Measurements from ENCODE around the gene USP32. TPM values are rescaled to one million over a fixed set of nuclear protein-coding genes. Genes with fewer than 3 reads are reported as not detected.

The USP32 gene
- polyA plus RNA-seq, 1 donor (not counting 4 experiments of a cell fraction or from before 2014, with no cell fraction given), result 37.6 TPM

GRCh38 chr17:60155815-60156214, 236.1 kb downstream of the USP32 start:
- peaks cover 4% of the 10 kb centered on the region for H3K4me1 ChIP-seq (ENCODE audit: control insufficient read depth, extremely low read depth, insufficient read depth, low read length)
- dilution Hi-C loops (cut with MboI; ENCODE audit: extremely low pct_ligation_motif_present, low sequenced_read_pairs), result no loop called here
- H3K36me3 ChIP-seq (ENCODE audit: control insufficient read depth in 2 of 2, extremely low read depth in 1 of 2, insufficient read depth in 2 of 2, low read length in 2 of 2), result no peaks in the 10 kb centered on the region
- no peak overlapping the region for H2AFZ ChIP-seq (ENCODE audit: control insufficient read depth, low read length)
- H4K20me1 ChIP-seq (ENCODE audit: control insufficient read depth, extremely low read depth, insufficient read depth, low read length), result no peaks in the 10 kb centered on the region
- no peaks in the 10 kb centered on the region for H3K79me2 ChIP-seq (ENCODE audit: control insufficient read depth, insufficient read depth, low read length)
- H3K4me3 ChIP-seq (ENCODE audit: control insufficient read depth in 2 of 3, extremely low read depth in 1 of 3, insufficient read depth in 2 of 3, low read depth in 1 of 3, low read length in 3 of 3), result no peak overlapping the region
- H3K9me1 ChIP-seq (ENCODE audit: control insufficient read depth, extremely low read depth, insufficient read depth, low read length), result no peaks in the 10 kb centered on the region
- FAIRE-seq (no peak), DNase-seq (ENCODE audit: low read depth, low spot score) (no peak)
- H3K27me3 ChIP-seq (ENCODE audit: control insufficient read depth, extremely low read depth, insufficient read depth, low read length), result peaks cover 51% of the 10 kb centered on the region
- no peaks in the 10 kb centered on the region for H3K9me3 ChIP-seq (ENCODE audit: control insufficient read depth, low read depth, low read length)
- no peak for TF ChIP-seq CTCF (optimal IDR thresholded peaks at IDR 0.05 in 1 of 3, IDR thresholded peaks at IDR 0.05 in 1 of 3, conservative IDR thresholded peaks at IDR 0.05 in 1 of 3; ENCODE audit: extremely low read depth in 1 of 3, insufficient read depth in 2 of 3, low read length in 3 of 3)
- no peak for TF ChIP-seq EZH2 (IDR thresholded peaks at IDR 0.05; ENCODE audit: low read length)
- no peak overlapping the region for H3K9ac ChIP-seq (ENCODE audit: control insufficient read depth, extremely low read depth, insufficient read depth, low read length)
- H3K27ac ChIP-seq (ENCODE audit: control insufficient read depth, insufficient read depth, low read length), result no peak overlapping the region
- H3K4me2 ChIP-seq (ENCODE audit: control insufficient read depth, extremely low read depth, insufficient read depth, low read depth, low read length), result no peak overlapping the region

GRCh38 chr17:60155427-60155814, 236.5 kb downstream of the USP32 start:
- DNase-seq (ENCODE audit: low read depth, low spot score) (no peak), FAIRE-seq (no peak)
- no peaks in the 10 kb centered on the region for H3K9me3 ChIP-seq (ENCODE audit: control insufficient read depth, low read depth, low read length)
- H3K4me1 ChIP-seq (ENCODE audit: control insufficient read depth, extremely low read depth, insufficient read depth, low read length), result peaks cover 4% of the 10 kb centered on the region
- no peak overlapping the region for H3K4me3 ChIP-seq (ENCODE audit: control insufficient read depth in 2 of 3, extremely low read depth in 1 of 3, insufficient read depth in 2 of 3, low read depth in 1 of 3, low read length in 3 of 3)
- peaks cover 54% of the 10 kb centered on the region for H3K27me3 ChIP-seq (ENCODE audit: control insufficient read depth, extremely low read depth, insufficient read depth, low read length)
- no peak overlapping the region for H3K27ac ChIP-seq (ENCODE audit: control insufficient read depth, insufficient read depth, low read length)
- no peak overlapping the region for H3K4me2 ChIP-seq (ENCODE audit: control insufficient read depth, extremely low read depth, insufficient read depth, low read depth, low read length)
- H3K9me1 ChIP-seq (ENCODE audit: control insufficient read depth, extremely low read depth, insufficient read depth, low read length), result no peaks in the 10 kb centered on the region
- no peak overlapping the region for H2AFZ ChIP-seq (ENCODE audit: control insufficient read depth, low read length)
- TF ChIP-seq CTCF (optimal IDR thresholded peaks at IDR 0.05 in 1 of 3, IDR thresholded peaks at IDR 0.05 in 1 of 3, conservative IDR thresholded peaks at IDR 0.05 in 1 of 3; ENCODE audit: extremely low read depth in 1 of 3, insufficient read depth in 2 of 3, low read length in 3 of 3), result no peak
- no peak for TF ChIP-seq EZH2 (IDR thresholded peaks at IDR 0.05; ENCODE audit: low read length)
- H3K79me2 ChIP-seq (ENCODE audit: control insufficient read depth, insufficient read depth, low read length), result no peaks in the 10 kb centered on the region
- H4K20me1 ChIP-seq (ENCODE audit: control insufficient read depth, extremely low read depth, insufficient read depth, low read length), result no peaks in the 10 kb centered on the region
- no peaks in the 10 kb centered on the region for H3K36me3 ChIP-seq (ENCODE audit: control insufficient read depth in 2 of 2, extremely low read depth in 1 of 2, insufficient read depth in 2 of 2, low read length in 2 of 2)
- H3K9ac ChIP-seq (ENCODE audit: control insufficient read depth, extremely low read depth, insufficient read depth, low read length), result no peak overlapping the region
- dilution Hi-C loops (cut with MboI; ENCODE audit: extremely low pct_ligation_motif_present, low sequenced_read_pairs), result no loop called here
